IMR-90 (cell line): ENCODE results near the gene SERPINH1. TPM values are rescaled to one million over a fixed set of nuclear protein-coding genes. Genes with fewer than 3 reads are reported as not detected.
A peak's percentile ranks its signal among the peaks of the same experiment; 100 is the strongest.

Experiments
- ATAC-seq: fragments of 200-7000 bp; cut with Tn5 transposase; 2 replicates; pipeline ENCODE4 v1.9.1; 2020; ENCODE audit warnings: low read depth, mild to moderate bottlenecking, moderate library complexity
- BruUV-seq: library from RNA; stranded (reverse); fragments of 400-500 nt; replicated peaks from 2 replicates; lab custom pipeline; 2021; lab: Mats Ljungman, UMichigan
- CTCF ChIA-PET: fragments of 300-600 bp; formaldehyde crosslinking; extraction: SDS; loops from one replicate; lab custom pipeline; 2021; ENCODE audit warnings: antibody characterized with exemption; lab: Yijun Ruan, JAX
- POLR2A ChIA-PET: fragments of 300-600 bp; sonication (Branson Sonifier 250); formaldehyde crosslinking; loops from one replicate; lab custom pipeline; 2022; ENCODE audit warnings: antibody characterized with exemption; ENCODE audit not compliant: unreplicated experiment; lab: Charles Lee
- DNase-seq: peaks from one replicate; pipeline ENCODE4 v3.0.0; 2013
- H2AFZ ChIP-seq: replicated peaks from 2 replicates; pipeline ENCODE3; 2013; ENCODE audit warnings: low read length, mild to moderate bottlenecking; ENCODE audit not compliant: poor library complexity
- H2AK5ac ChIP-seq: 2 replicates; pipeline ENCODE4 v1.6.1; 2013; ENCODE audit warnings: low read depth, low read length, inconsistent platforms
- H2AK9ac ChIP-seq: replicated peaks from 2 replicates; pipeline ENCODE3; 2013; ENCODE audit warnings: mild to moderate bottlenecking, low read depth, low read length, moderate library complexity; ENCODE audit not compliant: poor library complexity
- H2BK120ac ChIP-seq: 2 replicates; pipeline ENCODE4 v1.6.1; 2013; ENCODE audit warnings: low read depth, low read length, inconsistent platforms
- H2BK15ac ChIP-seq: 3 replicates; pipeline ENCODE4 v1.6.1; 2013; ENCODE audit warnings: low read depth, low read length, inconsistent platforms
- H2BK20ac ChIP-seq: 2 replicates; pipeline ENCODE4 v1.6.1; 2013; ENCODE audit warnings: low read depth, mild to moderate bottlenecking, inconsistent platforms, low read length, moderate library complexity
- H2BK5ac ChIP-seq: 2 replicates; pipeline ENCODE4 v1.6.1; 2013; ENCODE audit warnings: mild to moderate bottlenecking, low read depth, low read length, inconsistent platforms; ENCODE audit not compliant: poor library complexity, severe bottlenecking
- H3K14ac ChIP-seq: replicated peaks from 2 replicates; pipeline ENCODE4 v1.6.1; 2013; ENCODE audit warnings: low read depth, low read length, inconsistent platforms
- H3K18ac ChIP-seq: 2 replicates; pipeline ENCODE4 v1.6.1; 2013; ENCODE audit warnings: low read depth, low read length, control low read depth
- H3K23ac ChIP-seq: 2 replicates; pipeline ENCODE4 v1.6.1; 2013; ENCODE audit warnings: low read depth, low read length, inconsistent platforms
- H3K27ac ChIP-seq: 2 replicates; pipeline ENCODE4 v1.5.1; 2013; ENCODE audit warnings: mild to moderate bottlenecking, control low read depth, low read length; ENCODE audit not compliant: insufficient read depth
- H3K27me3 ChIP-seq: 2 replicates; pipeline ENCODE4 v1.6.1; 2013; ENCODE audit warnings: low read length; ENCODE audit not compliant: control insufficient read depth, insufficient read depth
- H3K36me3 ChIP-seq: 2 replicates; pipeline ENCODE4 v1.6.1; 2013; ENCODE audit warnings: low read length, mixed read lengths; ENCODE audit not compliant: control insufficient read depth, insufficient read depth
- H3K4ac ChIP-seq: 2 replicates; pipeline ENCODE4 v1.6.1; 2013; ENCODE audit warnings: low read depth, low read length, inconsistent platforms
- H3K4me1 ChIP-seq: 2 replicates; pipeline ENCODE4 v1.6.1; 2013; ENCODE audit warnings: low read length, mixed read lengths; ENCODE audit not compliant: control insufficient read depth, insufficient read depth
- H3K4me2 ChIP-seq: 2 replicates; pipeline ENCODE4 v1.6.1; 2013; ENCODE audit warnings: low read depth, mild to moderate bottlenecking, control low read depth, low read length, moderate library complexity
- H3K4me3 ChIP-seq: 2 replicates; pipeline ENCODE4 v1.5.1; 2013; ENCODE audit warnings: low read depth, mild to moderate bottlenecking, control low read depth, low read length, moderate library complexity; ENCODE audit not compliant: insufficient read depth
- H3K56ac ChIP-seq: 2 replicates; pipeline ENCODE4 v1.6.1; 2013; ENCODE audit warnings: low read length, inconsistent platforms; ENCODE audit not compliant: insufficient read depth; ENCODE audit errors: extremely low read depth
- H3K79me1 ChIP-seq, 2 experiments: 2 replicates each; pipeline ENCODE4 v1.6.1; 2013; ENCODE audit warnings: low read length in 2 of 2, inconsistent platforms in 1 of 2, low read depth in 1 of 2
- H3K9ac ChIP-seq: 2 replicates; pipeline ENCODE4 v1.6.1; 2013; ENCODE audit warnings: low read depth, low read length, control low read depth
- H3K9me1 ChIP-seq: 2 replicates; pipeline ENCODE4 v1.6.1; 2013; ENCODE audit warnings: low read length, inconsistent platforms; ENCODE audit not compliant: insufficient read depth
- H3K9me3 ChIP-seq: 2 replicates; pipeline ENCODE4 v1.6.1; 2013; ENCODE audit warnings: low read length; ENCODE audit not compliant: control insufficient read depth, insufficient read depth
- H4K20me1 ChIP-seq: 2 replicates; pipeline ENCODE4 v1.6.1; 2013; ENCODE audit warnings: low read length, inconsistent platforms; ENCODE audit not compliant: insufficient read depth
- H4K5ac ChIP-seq: 2 replicates; pipeline ENCODE4 v1.6.1; 2013; ENCODE audit warnings: mild to moderate bottlenecking, low read depth, low read length, control low read depth
- H4K8ac ChIP-seq, 2 experiments: 2 replicates each; pipeline ENCODE4 v1.6.1; 2013; ENCODE audit warnings: low read depth in 2 of 2, low read length in 2 of 2, control low read depth in 1 of 2, inconsistent platforms in 1 of 2
- H4K91ac ChIP-seq: 2 replicates; pipeline ENCODE4 v1.6.1; 2013; ENCODE audit warnings: low read depth, low read length, inconsistent platforms; ENCODE audit not compliant: insufficient read depth
- BHLHE40 ChIP-seq: fragments of 150-350 bp; IDR thresholded peaks from 2 replicates; pipeline ENCODE4 v1.6.1; 2016; ENCODE audit warnings: mild to moderate bottlenecking, low read depth, low read length
- CEBPB ChIP-seq: IDR thresholded peaks from 2 replicates; pipeline ENCODE4 v1.6.1; 2012; ENCODE audit warnings: low read depth, low read length, improper control_type of control experiment
- CHD1 ChIP-seq: IDR thresholded peaks from 2 replicates; pipeline ENCODE4 v1.6.1; 2012; ENCODE audit warnings: low read depth, low read length, improper control_type of control experiment
- ELK1 ChIP-seq: fragments of 150-350 bp; IDR thresholded peaks from 2 replicates; pipeline ENCODE4 v1.6.1; 2016; ENCODE audit warnings: low read depth, mild to moderate bottlenecking, low read length, moderate library complexity, borderline replicate concordance
- MAFK ChIP-seq: IDR thresholded peaks from 2 replicates; pipeline ENCODE4 v1.6.1; 2012; ENCODE audit warnings: low read depth, low read length, improper control_type of control experiment
- MAZ ChIP-seq: IDR thresholded peaks from 2 replicates; pipeline ENCODE4 v1.6.1; 2012; ENCODE audit warnings: low read depth, mild to moderate bottlenecking, low read length, improper control_type of control experiment, moderate library complexity, borderline replicate concordance
- MXI1 ChIP-seq: IDR thresholded peaks from 2 replicates; pipeline ENCODE4 v1.6.1; 2012; ENCODE audit warnings: low read depth, mild to moderate bottlenecking, low read length, moderate library complexity, borderline replicate concordance
- NFE2L2 ChIP-seq: fragments of 150-350 bp; IDR thresholded peaks from 2 replicates; pipeline ENCODE4 v1.6.1; 2016; ENCODE audit warnings: low read depth, mild to moderate bottlenecking, low read length
- POLR2A ChIP-seq: IDR thresholded peaks from 2 replicates; pipeline ENCODE4 v1.6.1; 2012; ENCODE audit warnings: mild to moderate bottlenecking, low read depth, low read length
- RCOR1 ChIP-seq: IDR thresholded peaks from 2 replicates; pipeline ENCODE4 v1.6.1; 2012; ENCODE audit warnings: mild to moderate bottlenecking, low read length, improper control_type of control experiment; ENCODE audit not compliant: insufficient replicate concordance
- RFX5 ChIP-seq: IDR thresholded peaks from 2 replicates; pipeline ENCODE4 v1.8.0; 2012; ENCODE audit warnings: low read depth, mild to moderate bottlenecking, low read length, moderate library complexity
- SMC3 ChIP-seq: fragments of 150-350 bp; IDR thresholded peaks from 2 replicates; pipeline ENCODE4 v1.6.1; 2016; ENCODE audit warnings: low read depth, mild to moderate bottlenecking, antibody characterized with exemption, low read length, moderate library complexity
- USF2 ChIP-seq: fragments of 150-350 bp; IDR thresholded peaks from 2 replicates; pipeline ENCODE4 v1.6.1; 2017; ENCODE audit warnings: mild to moderate bottlenecking, antibody characterized with exemption, low read length, low read depth
- WGBS, 2 experiments: methylation state at CpG; one replicate each; pipeline versions ENCODE4 v1.1.5 to v1.1.7; 2013; ENCODE audit warnings: missing lambda C conversion rate in 2 of 2; ENCODE audit not compliant: insufficient read length in 1 of 2; ENCODE audit errors: extremely low coverage in 2 of 2; 5-methylcytosine and 5-hydroxymethylcytosine counted together
- dilution Hi-C: fragments of 300-500 bp; cut with HindIII; formaldehyde crosslinking; loops from one replicate; pipeline ENCODE4 v1.14.3; 2018; ENCODE audit warnings: low sequenced_read_pairs; ENCODE audit not compliant: unreplicated experiment
- in situ Hi-C: fragments of 300-500 bp; cut with MboI; formaldehyde crosslinking; loops from 3 replicates; pipeline ENCODE4 v1.14.3; 2019; ENCODE audit warnings: low sequenced_read_pairs, inconsistent platforms, mixed read lengths
- intact Hi-C: fragments of 100-400 bp; cut with micrococcal nuclease; formaldehyde crosslinking; loops from 2 replicates; pipeline ENCODE4 v1.10.0; 2022
- polyA plus RNA-seq, 3 experiments: library from polyadenylated mRNA; depleted of rRNA; stranded (reverse); fragments of >200 nt; gene quantifications; 2 replicates each; pipeline ENCODE4 v1.2.3, GENCODE V29; 2012; ENCODE audit warnings: low replicate concordance in 1 of 3
- total RNA-seq: library from RNA; depleted of rRNA; stranded (reverse); fragments of >200 nt; gene quantifications from 2 replicates; pipeline ENCODE4 v1.2.3, GENCODE V29; 2012

The SERPINH1 gene
- total and polyA plus RNA-seq, 2 of the 4 experiments (the other 2 are of a cell fraction): 841 to 1,857 TPM

- intact Hi-C loops: loop anchor here (2.0 kb wide), 1 partner anchor 37 kb away; the partner anchor contains the start of gene SERPINH1
- peak overlapping the region; percentile 62 for H2AK9ac ChIP-seq
- peak overlapping the region; percentile 22; the same call in 1 of the 2 replicates for H3K27ac ChIP-seq
- H2AFZ ChIP-seq: peak overlapping the region; percentile 93
- peak overlapping the region; percentile 47 for H3K4me3 ChIP-seq
- peak overlapping the region; percentile 71 for H3K14ac ChIP-seq
- 0 out of 2 replicates have a peak overlapping the region, but pooled peaks have one; percentile 37 for H2AK5ac ChIP-seq
- H4K20me1 ChIP-seq: peaks cover 3% of the 10 kb centered on the region; the same call in 1 of the 2 replicates
- 0% methylated on average over 3 of the region's 21 CpGs; no CpG with 5 or more reads in 1 of the 2 experiments for WGBS, 2 experiments
- POLR2A ChIA-PET: no interaction called here
- peak overlapping the region; percentile 78 for H3K9ac ChIP-seq
- ATAC-seq (peak; percentile 1; the same call in 1 of the 2 replicates), DNase-seq (no peak)
- peak overlapping the region; percentile 53; the same call in 1 of the 2 replicates for H3K56ac ChIP-seq
- no peak overlapping the region for H2BK20ac ChIP-seq
- H3K4ac ChIP-seq: peak overlapping the region; percentile 64
- peak overlapping the region; percentile 31 for H4K91ac ChIP-seq
- H4K8ac ChIP-seq: peak overlapping the region; percentile 78 to 92
- H2BK15ac ChIP-seq: no peak overlapping the region; the same call in 2 of the 3 replicates
- H3K9me1 ChIP-seq: 0 out of 2 replicates have a peak, but pooled peaks cover 4% of the 10 kb centered on the region
- no peaks in the 10 kb centered on the region for H3K9me3 ChIP-seq
- no peak for TF ChIP-seq USF2
- TF ChIP-seq MXI1: no peak
- no peak for TF ChIP-seq CHD1
- TF ChIP-seq RCOR1: no peak
- no peak for TF ChIP-seq MAFK
- no peak for TF ChIP-seq CEBPB
- no peak for TF ChIP-seq RFX5
- TF ChIP-seq MAZ: no peak
- no peak for TF ChIP-seq ELK1
- TF ChIP-seq NFE2L2: no peak
- no peak for TF ChIP-seq SMC3
- TF ChIP-seq POLR2A: no peak
- no peak for TF ChIP-seq BHLHE40
- no peaks in the 10 kb centered on the region for H3K36me3 ChIP-seq
- CTCF ChIA-PET: interaction anchor here (0.6 kb wide), 1 partner anchor 180 kb away, joined by 3 read pairs; no protein-coding TSS in a partner anchor
- peak overlapping the region; percentile 90 for H3K23ac ChIP-seq
- H4K5ac ChIP-seq: peak overlapping the region; percentile 51
- BruUV-seq: no TSS peak
- no peaks in the 10 kb centered on the region; the same call in 1 of the 2 replicates for H3K4me1 ChIP-seq
- peak overlapping the region; percentile 3; the same call in 1 of the 2 replicates for H3K18ac ChIP-seq
- dilution Hi-C loops: no loop called here
- peaks cover 0 to 4% of the 10 kb centered on the region in 2 experiments; a peak in 3 of 4 replicates for H3K79me1 ChIP-seq
- H2BK120ac ChIP-seq: peak overlapping the region; percentile 27; the same call in 1 of the 2 replicates
- H2BK5ac ChIP-seq: no peak overlapping the region
- in situ Hi-C loops: loop anchor here (25.0 kb wide), 1 partner anchor 239 kb away; no protein-coding TSS in a partner anchor
- peak overlapping the region; percentile 94 for H3K4me2 ChIP-seq
- peaks cover 10% of the 10 kb centered on the region; the same call in 1 of the 2 replicates for H3K27me3 ChIP-seq
Measured at GRCh38 chr11:75526192-75526541, 35.9 kb upstream of the SERPINH1 start.
